Measurements from ENCODE around the gene COMT. TPM values are rescaled to one million over a fixed set of nuclear protein-coding genes. Genes with fewer than 3 reads are reported as not detected.
A peak's percentile ranks its signal among the peaks of the same experiment; 100 is the strongest.

The COMT gene
- total and polyA plus RNA-seq, 2 donors from 2014 or later = 118 to 244 TPM

DNA sequence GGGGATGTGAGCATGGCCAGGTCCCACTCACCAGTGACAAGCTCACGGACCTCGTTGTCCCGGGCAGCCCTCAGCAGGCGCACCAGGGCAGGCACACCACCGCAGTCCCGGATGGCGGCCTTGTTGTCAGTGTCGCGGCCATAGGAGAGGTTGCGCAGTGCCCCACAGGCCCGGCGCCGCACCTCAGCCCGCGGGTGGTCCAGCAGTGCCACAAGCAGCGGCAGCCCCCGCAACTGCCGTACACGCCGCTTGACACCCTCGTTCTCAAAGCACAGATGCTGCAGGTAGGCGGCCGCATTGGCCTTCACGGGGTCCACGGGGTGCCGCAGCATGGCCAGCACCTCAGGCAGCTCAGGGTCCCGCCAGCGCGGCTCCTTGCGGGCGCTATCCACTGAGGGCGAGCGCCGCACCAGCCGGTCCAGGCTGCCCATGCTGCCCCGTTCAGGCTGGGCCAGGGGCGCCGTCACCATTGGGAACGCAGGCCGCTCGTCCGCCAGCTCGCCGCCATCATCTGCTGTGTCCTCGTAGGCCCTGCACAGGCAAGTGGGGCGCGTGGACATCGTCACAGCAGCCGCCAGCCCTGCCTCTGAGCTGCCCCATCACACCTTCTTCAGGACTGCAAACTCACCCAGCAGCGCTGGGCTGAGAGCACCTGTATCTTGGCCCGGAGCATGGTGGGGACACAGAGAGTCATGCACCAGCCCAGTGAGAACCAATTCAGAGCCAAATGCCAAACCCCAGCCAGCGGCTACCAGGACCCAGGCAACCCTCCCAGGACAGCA is 38.3 kb downstream of the COMT start:
- no peak overlapping the region for H3K4me3 ChIP-seq (ENCODE audit: low read length in 3 of 3)
- H3K36me3 ChIP-seq (ENCODE audit: control insufficient read depth in 2 of 3, insufficient read depth in 3 of 3, low read length in 3 of 3) = peaks cover 0 to 6% (median 2%) of the 10 kb centered on the region in 3 donors
- no peaks in the 10 kb centered on the region for H3K9me3 ChIP-seq (ENCODE audit: control insufficient read depth in 2 of 3, insufficient read depth in 1 of 3, low read length in 3 of 3)
- DNase-seq (peak in 1 of 5 donors; percentile 77), FAIRE-seq (no peak)
- H3K27ac ChIP-seq (ENCODE audit: low read depth in 2 of 2, low read length in 2 of 2) = no peak overlapping the region
- TF ChIP-seq, protein P1, sequence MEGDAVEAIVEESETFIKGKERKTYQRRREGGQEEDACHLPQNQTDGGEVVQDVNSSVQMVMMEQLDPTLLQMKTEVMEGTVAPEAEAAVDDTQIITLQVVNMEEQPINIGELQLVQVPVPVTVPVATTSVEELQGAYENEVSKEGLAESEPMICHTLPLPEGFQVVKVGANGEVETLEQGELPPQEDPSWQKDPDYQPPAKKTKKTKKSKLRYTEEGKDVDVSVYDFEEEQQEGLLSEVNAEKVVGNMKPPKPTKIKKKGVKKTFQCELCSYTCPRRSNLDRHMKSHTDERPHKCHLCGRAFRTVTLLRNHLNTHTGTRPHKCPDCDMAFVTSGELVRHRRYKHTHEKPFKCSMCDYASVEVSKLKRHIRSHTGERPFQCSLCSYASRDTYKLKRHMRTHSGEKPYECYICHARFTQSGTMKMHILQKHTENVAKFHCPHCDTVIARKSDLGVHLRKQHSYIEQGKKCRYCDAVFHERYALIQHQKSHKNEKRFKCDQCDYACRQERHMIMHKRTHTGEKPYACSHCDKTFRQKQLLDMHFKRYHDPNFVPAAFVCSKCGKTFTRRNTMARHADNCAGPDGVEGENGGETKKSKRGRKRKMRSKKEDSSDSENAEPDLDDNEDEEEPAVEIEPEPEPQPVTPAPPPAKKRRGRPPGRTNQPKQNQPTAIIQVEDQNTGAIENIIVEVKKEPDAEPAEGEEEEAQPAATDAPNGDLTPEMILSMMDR (IDR thresholded peaks at IDR 0.05; ENCODE audit: borderline replicate concordance, extremely low read depth, insufficient read depth) = no peak
- no peaks in the 10 kb centered on the region for H3K27me3 ChIP-seq (ENCODE audit: control insufficient read depth, insufficient read depth, low read length)
- intact Hi-C loops (cut with DNase I) = loop anchor here (5.0 kb wide), 1 partner anchor 32 kb away; no protein-coding TSS in a partner anchor
- no peak overlapping the region for H3K9ac ChIP-seq (ENCODE audit: low read length in 3 of 3)
- H3K4me1 ChIP-seq (ENCODE audit: control insufficient read depth in 2 of 3, insufficient read depth in 2 of 3, low read depth in 1 of 3, low read length in 3 of 3) = peaks cover 0 to 8% (median 0%) of the 10 kb centered on the region in 3 donors

GRCh38 chr22:19980766-19981165 is 39.2 kb downstream of the COMT start:
- intact Hi-C loops (cut with DNase I) = no loop called here
- Histone ChIP-seq H3K4me3 (ENCODE audit: low read length in 3 of 3) (no peak overlapping the region), H3K4me1 (ENCODE audit: control insufficient read depth in 2 of 3, insufficient read depth in 2 of 3, low read depth in 1 of 3, low read length in 3 of 3) (peaks cover 0 to 14% (median 0%) of the 10 kb centered on the region in 3 donors), H3K27ac (ENCODE audit: low read depth in 2 of 2, low read length in 2 of 2) (no peak overlapping the region), H3K27me3 (ENCODE audit: control insufficient read depth, insufficient read depth, low read length) (no peaks in the 10 kb centered on the region), H3K36me3 (ENCODE audit: control insufficient read depth in 2 of 3, insufficient read depth in 3 of 3, low read length in 3 of 3) (peaks cover 0 to 6% (median 2%) of the 10 kb centered on the region in 3 donors), H3K9me3 (ENCODE audit: control insufficient read depth in 2 of 3, insufficient read depth in 1 of 3, low read length in 3 of 3) (no peaks in the 10 kb centered on the region), H3K9ac (ENCODE audit: low read length in 3 of 3) (no peak overlapping the region)
- TF ChIP-seq, protein P1 (IDR thresholded peaks at IDR 0.05; ENCODE audit: borderline replicate concordance, extremely low read depth, insufficient read depth) = no peak
- DNase-seq (peak in 1 of 5 donors; percentile 32), FAIRE-seq (no peak)

DNA sequence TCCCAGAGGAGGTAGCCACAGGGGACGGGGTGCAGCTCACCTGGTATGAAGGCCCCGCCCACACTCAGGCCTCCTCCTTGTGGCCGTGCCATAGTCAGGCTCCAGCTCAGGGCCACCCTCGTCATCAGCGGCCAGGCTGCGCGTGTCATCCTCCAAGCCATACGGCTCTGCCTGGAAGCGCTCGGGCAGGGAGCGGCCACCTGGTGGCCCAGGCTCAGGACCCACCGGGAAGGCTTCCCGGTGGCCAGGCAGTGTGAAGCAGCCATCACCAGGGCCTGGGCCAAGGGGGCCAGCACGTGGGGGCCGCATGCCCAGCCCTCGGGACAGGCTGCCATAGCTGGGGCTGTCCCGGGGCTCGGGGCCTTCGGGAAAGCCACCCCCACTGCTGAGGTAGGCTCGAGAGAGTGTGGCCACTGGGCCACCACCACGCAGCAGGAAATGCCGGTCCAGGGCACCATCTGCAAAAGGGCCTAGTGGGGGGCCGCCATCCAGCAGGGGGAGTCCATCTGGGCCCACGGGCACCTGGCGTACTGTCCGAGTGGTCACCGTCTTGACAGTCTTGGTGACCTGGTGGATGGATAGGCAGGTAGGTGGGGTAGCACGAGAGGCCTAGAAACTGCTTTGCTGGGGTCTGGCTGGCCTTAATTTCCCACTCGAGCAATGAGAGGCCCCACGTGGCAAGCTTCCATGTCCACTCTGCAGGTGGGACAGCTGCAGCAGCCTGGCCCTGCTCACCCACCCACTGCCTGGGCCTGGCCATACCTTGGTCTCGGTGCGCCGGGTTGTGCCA is 39.8 kb downstream of the COMT start:
- FAIRE-seq = no peak
- DNase-seq = peak in 1 of 5 donors; percentile 75
- Histone ChIP-seq H3K36me3 (ENCODE audit: control insufficient read depth in 2 of 3, insufficient read depth in 3 of 3, low read length in 3 of 3) (peaks cover 0 to 6% (median 2%) of the 10 kb centered on the region in 3 donors), H3K9me3 (ENCODE audit: control insufficient read depth in 2 of 3, insufficient read depth in 1 of 3, low read length in 3 of 3) (no peaks in the 10 kb centered on the region), H3K27ac (ENCODE audit: low read depth in 2 of 2, low read length in 2 of 2) (no peak overlapping the region), H3K27me3 (ENCODE audit: control insufficient read depth, insufficient read depth, low read length) (no peaks in the 10 kb centered on the region), H3K4me3 (ENCODE audit: low read length in 3 of 3) (no peak overlapping the region), H3K9ac (ENCODE audit: low read length in 3 of 3) (no peak overlapping the region), H3K4me1 (ENCODE audit: control insufficient read depth in 2 of 3, insufficient read depth in 2 of 3, low read depth in 1 of 3, low read length in 3 of 3) (peaks cover 0 to 20% (median 0%) of the 10 kb centered on the region in 3 donors)
- intact Hi-C loops (cut with DNase I) = no loop called here
- TF ChIP-seq, protein P1 (IDR thresholded peaks at IDR 0.05; ENCODE audit: borderline replicate concordance, extremely low read depth, insufficient read depth) = no peak
